Activated CD4-positive, alpha-beta T cell treated with anti-CD3 and anti-CD28 coated beads, Interleukin-2, amount 50 U/mL, for 48 hours (primary cell): ENCODE measurements around the gene USP2.

Experiments
- DNase-seq, 2 experiments: peaks; one replicate each; pipeline ENCODE4 v3.0.0-alpha.2; 2020

USP2 gene

DNA sequence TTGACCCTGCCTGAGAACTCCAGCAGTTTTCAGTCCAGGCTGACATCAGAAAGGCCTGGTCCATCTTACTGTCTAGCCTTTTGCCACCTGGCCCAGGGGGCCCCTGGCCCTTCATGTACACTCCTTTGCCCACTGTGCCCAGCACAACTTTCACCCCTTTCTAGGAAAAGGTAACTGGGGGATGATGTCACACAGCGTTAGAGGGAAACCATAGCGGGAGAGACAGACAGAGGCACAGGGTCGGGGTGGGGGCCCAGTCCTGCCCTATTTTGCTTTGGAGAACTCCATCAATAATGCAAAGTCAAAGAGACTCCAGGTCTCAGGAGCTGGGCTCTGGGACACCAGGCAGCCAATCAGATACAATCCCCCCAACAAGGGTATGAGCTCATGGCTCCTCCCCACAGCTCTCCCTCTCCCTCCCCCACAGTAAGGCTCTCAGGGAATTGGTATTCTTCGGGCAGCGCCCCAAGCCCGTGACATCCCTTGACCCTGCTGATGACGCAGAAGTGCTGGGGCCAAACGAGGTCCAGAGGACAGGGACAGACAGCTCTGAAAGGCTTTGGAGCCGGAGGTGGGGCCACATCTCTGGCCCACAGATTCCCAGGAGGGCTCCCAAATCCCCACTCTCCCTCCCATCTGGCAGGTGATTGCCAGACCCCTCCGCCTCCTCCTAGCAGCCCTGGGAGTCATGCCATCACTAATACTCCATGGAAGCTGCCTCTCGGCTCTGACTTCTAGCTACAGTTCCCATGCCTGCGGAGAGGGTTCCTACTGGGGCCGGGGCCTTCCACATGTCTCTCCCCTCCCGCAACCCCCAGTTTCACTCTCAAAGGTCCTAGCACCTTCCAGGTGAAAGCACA, 5.9 kb downstream of the USP2 start:
- DNase-seq, result no peak

DNA sequence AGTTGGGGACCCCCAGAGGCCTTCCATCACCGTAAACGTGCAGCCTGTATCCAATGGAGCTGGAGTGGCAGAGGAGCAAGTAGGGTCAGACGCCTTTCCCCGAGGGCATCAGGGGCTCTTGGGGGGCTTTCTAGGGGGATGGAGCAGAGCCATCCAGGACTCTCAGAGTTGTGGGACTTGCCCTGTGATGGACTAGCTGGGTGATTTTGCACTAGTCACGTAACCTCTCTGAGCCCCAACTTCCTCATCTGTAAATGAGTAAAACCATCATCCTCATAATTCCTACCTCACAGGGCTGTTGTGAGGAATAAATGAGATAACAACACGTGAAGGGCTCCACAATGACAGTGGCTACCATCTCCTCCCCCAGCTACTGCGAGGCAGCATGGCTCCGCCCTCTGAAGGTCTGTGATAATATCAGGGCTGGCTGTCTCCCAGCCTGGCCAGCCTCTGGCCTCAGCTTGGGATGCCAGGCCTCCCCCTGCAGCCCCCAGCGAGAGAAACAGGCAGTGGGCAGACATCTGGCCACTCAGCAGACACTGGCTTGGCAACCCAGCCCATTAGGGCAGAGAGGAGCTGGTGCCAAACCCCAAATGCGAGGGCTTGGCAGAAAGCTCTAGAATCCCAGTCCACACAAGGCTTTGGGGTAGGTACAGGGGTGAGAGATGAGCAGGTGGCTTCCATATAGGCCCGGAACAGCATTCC, 6.7 kb downstream of the USP2 start:
- no peak for DNase-seq

DNA sequence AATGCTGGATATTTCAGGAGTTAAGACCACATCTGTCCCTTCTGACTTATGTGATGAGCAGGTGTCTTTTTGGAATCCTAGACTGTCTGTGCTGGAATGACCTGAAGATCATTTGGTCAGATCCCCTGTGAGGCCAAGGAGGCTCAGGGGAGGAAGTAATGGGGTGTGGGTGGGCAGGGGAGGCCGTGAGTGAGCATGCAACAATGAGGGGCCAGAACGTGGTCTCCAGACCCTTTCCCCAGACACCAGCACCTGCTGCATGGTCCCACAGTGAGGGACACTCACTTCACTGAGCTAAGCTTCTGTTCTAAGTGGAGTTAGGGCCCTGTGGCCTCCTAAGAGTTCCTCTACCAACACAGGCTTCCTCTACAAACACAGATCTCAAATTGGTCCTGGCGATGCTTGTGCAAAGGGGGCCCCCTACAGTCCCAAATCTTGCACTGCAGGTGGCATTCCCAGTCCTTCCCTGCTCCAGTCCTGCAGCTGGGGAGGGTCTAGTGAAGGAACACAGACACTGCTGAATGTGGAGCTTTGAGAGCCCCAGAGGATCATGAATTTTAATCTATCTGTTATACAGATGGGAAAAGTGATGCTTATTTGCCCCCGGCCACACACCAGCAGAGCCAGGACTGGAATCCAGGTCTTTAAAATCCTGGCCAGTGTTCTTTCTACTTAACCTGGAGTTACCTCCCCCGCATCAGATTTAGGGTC, 7.4 kb downstream of the USP2 start:
- DNase-seq, result peak; percentile 66 to 70

DNA sequence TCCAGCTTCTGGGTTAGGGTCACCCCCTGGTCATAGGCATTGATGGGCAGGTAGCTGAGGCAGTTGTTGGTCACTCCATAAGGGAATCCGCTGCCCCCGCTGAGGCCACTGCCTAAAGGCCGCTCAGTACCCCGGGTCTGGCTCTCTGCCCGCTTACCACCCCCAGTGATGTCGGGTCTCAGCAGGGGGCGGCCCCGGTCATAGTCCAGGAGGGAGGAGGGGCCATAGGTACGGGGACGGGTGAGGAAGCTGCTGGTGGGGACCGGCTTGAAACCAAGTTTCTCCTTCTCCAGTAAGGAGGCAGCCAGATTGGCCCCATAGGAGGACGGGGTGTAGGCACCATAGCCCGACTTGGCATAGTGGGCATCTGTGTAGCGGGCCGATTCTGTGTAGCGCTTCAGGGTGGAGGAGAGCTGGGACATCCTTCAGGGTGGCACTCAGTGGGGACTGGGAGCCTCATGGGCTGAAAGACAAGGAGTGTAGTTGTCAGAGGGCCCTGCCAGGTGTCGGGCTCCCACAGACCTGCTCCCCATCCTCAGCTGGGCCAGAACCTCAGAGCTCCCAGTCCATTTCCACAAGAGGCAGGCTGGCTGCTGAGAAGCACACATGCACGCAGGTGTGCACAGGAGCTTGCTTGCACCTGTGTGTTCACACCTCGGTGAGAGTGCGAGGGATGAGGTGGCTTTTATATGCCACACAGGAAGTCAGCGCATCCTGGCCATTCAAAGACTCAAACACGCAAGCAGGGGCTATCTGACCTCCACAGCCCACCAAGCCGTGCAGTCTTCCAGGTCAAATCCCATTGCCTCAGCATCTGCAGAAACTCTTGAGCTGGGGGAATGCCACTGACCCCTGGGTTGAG, 8.2 kb downstream of the USP2 start:
- no peak for DNase-seq

DNA sequence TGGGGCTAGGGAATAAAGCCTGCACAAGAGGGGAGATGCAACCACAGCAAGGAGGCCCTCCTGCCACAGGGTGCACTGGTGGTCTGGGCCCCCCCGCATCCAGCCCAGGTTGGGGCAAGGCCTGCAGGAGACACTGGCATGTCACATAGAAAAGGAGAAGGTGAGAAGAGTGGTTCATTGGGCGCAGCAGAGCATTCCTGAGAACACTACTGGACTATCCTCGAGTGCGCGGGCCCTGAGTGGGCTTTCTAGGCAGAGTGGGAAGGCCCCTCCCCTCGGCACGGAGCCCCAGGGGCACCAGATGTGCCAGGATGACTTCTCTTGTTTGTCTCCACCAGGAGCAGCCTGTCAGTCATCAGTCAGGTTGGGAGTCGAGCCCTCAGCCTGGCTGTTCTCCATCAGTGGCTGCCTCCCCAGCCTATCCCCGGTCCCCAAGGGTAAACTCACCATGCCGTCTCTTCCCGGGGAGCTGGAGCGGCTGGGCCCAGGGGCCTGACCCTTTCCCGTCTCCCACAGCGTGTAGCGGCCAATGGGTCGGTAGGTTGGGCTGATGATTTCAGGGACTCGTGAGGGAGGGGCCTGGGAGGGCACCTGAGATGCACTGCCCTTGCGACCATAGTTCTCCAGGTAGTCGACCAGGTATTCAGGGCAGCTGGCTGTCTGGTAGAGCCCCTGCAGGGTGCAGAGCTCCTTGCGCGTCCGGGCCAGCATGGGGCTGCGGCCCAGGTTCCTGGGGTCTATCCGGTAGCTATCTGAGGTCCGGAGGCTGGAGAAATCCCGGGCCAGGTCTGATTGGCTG, 9.0 kb downstream of the USP2 start:
- DNase-seq, result no peak

DNA sequence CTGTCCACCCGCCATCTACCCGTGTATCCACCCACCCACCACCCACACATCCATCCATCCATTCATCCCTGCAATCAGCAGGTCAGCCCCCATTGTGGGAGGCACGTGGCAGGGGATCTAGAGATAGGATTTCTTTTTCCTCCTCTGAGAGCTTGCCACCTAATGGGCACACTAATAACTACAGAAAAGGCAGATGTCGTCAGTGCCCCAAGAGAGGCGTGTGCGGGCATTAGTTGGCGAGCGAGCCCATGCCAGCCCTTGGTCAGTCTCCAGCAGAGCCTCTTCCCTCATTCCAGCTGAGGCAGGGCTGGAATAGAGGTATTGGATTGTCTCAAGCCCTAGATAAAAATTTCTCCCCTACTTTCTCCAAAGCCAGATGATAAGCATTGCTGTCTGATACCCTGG, 9.7 kb downstream of the USP2 start:
- DNase-seq, result no peak

DNA sequence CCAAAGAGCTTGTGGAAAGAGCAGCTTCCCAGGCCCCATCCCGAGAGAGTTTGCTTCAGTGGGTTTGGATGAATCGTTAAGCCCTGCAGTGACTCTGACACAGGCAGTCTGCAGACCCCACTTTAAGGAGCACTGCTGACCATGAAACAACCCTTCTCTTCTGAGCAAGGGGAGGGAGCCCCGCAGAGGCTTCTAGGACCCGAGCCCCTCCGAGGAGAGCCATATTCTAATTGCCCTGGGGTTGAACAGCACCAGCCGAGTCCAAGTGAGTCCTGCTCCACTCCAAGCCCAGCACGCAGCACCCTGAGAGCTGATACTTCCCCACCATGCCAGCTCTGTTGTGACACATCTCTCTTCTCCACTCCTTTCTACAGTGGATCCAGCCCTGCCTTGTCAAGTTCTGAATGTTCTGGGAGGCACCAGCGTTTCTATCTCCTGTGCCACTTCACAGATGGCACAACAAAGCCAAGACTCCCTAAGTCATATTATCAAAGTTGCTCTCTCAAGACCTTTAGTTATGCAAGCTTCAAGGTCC, 10.4 kb downstream of the USP2 start:
- no peak for DNase-seq

DNA sequence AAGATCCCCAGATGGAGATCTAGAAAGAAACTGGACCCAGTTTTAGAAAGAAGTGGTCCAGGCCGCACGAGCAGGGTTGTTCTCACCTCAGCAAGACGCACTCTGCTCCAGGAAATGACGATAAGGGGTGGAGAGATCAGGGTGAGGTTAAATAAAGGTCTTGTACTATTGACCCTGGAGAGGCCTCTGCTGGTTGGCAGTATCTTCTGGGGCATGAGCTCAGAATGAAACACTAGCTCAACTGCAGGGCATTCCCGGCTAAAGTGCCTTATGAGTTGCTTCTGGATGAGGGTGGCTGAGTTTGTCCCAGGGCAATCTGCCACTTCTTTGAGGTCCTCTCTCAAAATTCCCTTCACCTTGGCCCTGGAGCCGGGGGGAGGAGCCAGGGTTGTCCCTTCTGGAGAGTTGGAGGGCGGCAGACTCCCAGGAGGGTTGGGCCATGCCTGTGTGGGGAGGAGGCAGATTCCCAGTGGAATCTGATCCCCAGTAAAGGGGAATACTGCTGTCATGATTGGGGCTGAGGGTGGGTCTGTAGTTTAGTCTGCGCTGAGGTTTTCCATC, 10.9 kb downstream of the USP2 start:
- no peak for DNase-seq

DNA sequence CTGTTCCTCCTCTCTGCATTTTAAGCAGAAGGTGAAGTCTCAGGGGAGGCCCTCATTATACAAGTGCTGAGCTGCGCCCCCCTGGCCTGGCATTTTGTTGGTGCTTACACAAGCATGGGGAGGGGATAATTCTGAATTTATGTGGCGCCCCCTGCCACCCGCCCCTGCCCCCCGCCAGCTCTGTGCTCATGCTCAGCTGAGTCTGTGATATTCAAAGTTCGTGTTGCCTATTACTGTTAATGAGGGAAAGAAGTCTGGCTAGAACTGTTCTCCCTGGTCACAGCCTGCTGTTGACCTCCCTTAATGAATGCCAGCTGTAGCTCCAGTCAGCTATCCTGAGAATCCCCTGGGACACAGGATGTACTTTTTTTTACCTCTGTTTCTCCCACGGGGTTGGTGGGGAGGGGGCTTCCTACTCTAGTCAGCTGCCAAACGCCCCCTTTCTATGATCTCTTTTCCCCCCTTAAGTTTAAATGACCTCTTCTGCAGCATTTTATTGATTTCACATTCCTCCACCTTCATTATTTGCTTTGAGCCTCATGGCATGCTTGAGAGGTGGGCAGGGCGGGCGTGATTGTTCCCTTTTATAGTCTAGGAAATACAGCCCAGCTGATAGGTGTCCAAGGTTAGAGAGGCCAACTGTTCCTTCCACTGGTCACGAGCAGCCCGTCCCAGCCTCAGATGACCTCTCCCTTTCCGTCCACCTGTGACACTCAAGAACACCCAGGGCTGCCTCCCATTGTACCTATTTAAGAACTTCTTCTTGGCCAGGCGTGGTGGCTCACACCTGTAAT, 12.2 kb downstream of the USP2 start:
- DNase-seq, result no peak

DNA sequence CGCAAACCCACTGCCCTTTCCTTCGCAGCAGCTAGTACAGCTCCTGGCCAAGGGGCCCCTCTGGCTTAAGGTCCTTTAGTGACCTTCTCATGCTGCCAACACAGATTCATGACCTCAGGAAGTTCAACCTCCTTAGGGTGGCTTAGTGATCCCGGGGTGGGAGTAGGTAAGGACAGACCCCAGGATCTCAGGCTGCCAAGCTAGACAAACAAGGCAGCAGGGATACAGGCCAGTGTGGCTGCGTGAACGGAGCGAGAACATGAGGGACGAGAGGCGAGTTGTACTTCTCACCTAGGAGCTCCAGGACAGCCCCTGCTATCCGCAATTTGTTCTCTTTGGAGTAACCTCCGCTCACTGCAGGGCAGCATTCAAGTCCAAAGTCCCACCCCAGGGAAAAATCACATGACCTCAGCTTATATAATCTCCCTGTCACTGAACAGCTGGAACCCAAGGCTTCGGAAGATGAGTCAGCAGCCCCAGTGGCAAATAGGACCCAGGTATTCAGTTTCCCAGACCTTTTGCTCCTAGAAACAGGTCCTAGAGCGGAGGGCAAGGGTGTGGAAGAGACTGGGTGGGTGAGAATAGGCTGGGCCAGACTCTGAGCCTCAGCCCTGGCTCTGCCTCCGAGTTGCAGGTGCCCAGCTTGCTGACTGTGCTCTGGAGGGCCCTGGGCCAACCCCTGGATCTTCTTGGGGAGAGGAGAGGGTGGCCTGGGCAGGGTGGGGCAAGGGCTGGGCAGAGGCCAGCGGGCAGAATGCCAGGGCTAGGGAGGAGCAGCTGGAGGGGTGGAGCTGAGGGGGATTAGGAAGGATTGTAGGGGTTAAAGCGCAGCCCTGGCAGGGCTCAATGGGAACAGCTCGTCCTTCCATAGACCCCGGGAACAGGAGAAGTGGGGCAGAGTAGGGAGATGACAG, 13.1 kb downstream of the USP2 start:
- no peak for DNase-seq

DNA sequence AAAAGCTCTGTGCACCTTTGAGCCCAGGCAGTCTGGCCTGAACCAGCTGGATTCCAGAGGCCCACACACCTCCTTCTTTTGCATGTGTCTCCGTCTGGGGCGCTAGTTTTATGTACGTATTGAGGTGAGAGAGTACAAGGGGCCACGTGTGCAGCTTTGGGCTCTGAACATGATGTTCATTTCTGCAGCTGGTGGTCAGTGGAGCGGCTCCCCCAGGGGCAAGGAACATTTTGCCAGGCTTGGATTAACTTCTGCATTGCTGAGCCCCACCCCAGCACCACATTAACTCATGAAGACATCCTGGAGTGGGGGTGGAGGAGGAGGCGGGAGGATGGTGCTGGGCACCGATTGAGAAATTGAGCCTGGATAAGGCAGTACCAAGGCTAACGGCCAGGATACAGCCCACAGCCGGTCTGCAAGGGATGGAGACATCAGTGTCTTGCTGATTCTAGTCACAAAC, 13.8 kb downstream of the USP2 start:
- DNase-seq, result no peak

DNA sequence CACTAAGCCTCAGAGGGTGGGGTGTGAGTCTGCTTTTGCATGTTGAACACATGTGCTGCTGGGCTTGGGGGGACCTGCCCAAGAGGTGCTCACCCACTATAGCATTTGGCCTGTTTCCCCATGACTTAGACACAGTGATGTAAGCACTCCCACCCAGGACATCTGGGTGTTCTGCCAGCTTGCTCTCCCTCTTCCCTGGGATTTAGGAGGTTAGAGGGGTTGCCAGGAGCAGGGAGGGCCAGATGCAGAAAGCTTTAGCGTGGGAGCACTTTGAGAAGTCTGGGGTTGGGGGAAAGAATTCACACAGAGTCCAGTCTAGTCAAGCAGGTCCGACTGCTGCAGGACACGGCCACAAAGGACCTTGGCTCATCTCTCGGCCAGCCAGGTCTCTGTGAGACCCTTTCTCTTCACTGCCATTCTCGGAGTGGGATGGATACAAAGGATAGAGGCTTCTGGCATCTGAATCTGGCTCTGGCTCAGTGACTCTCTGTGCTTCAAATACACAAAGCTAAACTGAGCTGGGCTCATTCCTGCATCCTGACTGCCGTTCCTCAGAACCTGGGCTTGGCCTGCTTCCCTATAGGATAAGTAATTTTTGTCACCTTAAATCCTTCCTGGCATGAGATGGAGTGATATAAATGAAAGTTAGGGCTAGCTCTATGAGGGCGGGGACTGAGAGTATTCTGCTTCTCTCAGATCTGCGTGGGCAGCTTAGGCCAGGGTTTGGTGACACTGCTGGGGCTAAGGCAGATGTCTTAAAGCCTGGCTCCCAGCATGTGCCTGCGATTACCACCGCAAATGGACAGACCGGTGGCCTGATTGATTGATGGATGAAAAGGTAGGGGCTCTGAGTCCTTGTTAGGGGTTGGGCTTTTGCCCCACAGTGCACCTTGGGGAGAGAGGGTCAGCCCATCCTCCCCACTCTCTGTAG, 14.5 kb downstream of the USP2 start:
- no peak for DNase-seq

DNA sequence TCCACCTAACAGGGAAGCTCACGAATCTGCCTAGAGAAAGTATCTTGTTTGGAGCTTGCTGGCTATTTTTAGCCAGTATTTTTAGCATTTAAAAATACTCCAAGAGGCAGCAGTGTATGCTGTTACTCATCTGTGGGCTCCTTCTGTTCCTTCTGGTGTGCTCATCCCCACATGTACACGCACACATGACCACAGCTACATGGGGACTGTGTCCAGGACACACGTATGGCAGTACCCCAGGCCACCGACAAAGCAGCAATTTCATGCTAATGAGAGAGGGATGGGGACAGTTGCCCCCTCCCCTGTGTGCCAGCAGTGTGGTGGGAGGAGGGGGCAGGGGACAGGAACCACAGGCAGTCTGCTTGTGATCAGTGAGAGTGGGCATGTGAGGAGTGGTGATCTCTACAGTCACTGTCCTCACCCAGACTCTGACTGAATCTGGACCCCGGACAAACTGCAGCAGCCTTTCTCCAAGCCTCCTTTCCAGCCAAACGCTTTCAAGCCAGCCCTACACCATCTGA, 16.4 kb downstream of the USP2 start:
- DNase-seq, result no peak

DNA sequence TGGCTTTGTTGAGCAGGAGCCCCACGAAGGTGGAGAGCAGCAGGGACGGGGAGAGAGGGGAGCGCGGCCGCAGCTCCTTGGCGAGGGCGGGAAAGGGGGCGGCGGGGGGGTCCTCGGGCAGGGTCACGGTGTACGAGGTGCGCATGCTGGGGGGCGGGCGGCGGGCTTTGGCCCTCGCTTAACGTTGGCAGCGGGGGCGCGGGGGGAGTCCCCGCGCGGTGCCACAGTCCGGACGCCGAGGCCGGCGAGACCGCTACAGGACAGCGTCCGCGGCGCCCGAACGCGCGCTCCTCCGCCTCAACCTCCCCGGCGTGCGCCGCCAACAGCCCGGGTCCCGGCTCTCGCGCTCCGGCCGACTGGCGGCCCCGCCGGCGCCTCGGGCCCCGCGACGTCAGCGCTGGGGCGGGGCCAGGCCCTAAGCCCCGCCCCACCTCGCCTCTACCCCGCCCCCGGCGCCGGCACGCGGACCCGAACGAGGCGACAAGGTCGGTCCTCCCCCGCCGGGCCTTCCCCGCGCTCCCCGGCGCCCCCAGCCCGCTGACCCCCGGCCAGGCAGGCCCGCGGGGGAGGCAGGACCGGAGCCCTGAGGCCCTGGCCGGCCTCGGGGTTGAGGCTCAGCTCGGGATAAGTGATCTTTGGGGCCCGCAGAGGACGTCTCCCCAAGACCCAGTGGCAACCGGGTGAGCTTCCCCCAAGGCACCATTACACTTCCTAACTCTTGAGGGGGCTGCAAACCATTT, 17.5 kb downstream of the USP2 start:
- peak; percentile 41 to 52 for DNase-seq

DNA sequence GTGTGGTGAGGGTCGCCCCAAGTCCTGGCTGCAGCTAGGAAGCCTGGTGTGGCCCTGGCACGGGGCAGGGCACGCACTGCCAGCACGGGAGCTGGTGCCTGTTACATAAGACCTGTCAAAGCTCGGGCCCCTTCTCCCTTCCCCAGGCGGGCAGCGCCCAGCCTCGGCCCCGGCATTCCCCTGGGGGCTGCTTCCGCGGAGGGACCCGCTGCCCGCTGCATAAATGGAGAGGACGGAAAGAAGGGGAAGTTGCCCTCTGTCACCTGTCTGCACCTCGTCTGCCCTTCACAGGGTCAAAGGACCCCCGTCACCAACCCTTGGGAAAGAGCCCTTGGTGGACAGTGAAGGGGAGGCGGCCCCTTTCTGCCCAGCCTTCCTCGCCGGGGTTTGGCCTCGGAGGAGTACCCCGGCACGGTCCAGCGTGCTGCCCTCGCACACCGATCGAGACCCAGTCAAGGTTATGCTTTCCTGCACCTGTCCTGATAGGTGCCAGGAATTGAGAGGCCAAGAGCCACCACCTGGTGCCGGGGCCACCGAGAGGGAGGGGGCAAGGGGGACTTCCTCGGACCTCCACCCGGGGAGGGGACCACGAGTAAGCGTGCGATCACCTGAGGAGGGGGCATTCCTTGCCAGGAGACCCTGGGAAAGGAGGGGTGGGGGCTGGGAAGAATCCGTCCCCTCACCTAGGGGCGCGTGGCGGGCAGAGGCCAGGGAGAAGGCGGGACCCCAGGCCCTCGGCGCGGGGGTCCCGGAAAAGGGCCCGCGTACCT, 18.2 kb downstream of the USP2 start:
- DNase-seq, result no peak

DNA sequence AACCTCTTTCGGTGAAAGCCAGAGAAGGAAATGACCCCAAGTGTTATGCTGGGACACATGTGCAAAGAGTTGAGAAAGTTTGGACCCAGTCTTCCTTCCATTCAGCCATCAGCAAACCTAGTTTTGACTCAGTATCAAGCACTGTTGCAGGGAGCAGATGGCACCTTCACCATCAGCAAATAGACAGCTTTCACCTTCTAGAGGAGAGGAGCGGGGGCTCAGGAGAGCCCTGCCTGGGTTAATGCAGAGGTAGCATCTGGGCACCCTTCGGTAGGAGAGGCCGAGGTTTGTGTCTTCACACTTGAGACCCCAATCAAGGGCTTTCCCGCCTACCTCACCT, 18.8 kb downstream of the USP2 start:
- no peak for DNase-seq
